Hindlimb muscle (tissue), 1 donor: ENCODE measurements around the gene CYP26B1. TPM values are rescaled to one million over a fixed set of nuclear protein-coding genes. Genes with fewer than 3 reads are reported as not detected.
"Not testable (repeated sequence)": the region's sequence is repeated elsewhere in the genome, so short reads cannot be mapped to it uniquely, and the experiment has no call there.

ENCODE experiments used
- DNase-seq: peaks from one replicate; pipeline ENCODE4 v3.0.0-alpha.2; 2013
- polyA plus RNA-seq: library from polyadenylated mRNA; unstranded; fragments of 120-200 nt; gene quantifications from one replicate; pipeline ENCODE4 v1.2.1, GENCODE V29; 2013; ENCODE audit not compliant: insufficient read length

The CYP26B1 gene
- polyA plus RNA-seq, 1 donor, result 13.1 TPM

- no peak for DNase-seq
Measured at GRCh38 chr2:72106978-72107377, 40.7 kb downstream of the CYP26B1 start.

- no peak for DNase-seq
Measured at GRCh38 chr2:72104821-72105588, 42.7 kb downstream of the CYP26B1 start.

DNA sequence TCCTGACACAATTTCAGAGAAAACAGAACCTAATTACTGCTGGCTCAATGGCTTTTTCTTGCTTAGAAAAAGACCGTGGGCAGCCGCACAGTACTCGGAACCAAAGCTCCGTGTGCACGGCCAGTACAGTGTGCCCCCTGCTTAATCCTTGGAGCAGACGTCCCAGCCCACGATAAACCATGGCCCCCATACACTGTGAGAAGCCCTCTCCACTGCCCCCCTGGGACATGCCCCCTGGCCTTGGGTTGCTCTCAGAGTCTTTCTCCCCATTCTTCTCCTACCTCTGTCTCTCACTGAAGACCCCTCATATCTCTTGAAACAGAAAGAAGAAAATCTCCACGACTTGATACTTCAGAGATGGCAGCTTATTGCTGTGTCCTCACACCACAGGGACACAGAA is 44.0 kb downstream of the CYP26B1 start:
- no peak for DNase-seq

DNA sequence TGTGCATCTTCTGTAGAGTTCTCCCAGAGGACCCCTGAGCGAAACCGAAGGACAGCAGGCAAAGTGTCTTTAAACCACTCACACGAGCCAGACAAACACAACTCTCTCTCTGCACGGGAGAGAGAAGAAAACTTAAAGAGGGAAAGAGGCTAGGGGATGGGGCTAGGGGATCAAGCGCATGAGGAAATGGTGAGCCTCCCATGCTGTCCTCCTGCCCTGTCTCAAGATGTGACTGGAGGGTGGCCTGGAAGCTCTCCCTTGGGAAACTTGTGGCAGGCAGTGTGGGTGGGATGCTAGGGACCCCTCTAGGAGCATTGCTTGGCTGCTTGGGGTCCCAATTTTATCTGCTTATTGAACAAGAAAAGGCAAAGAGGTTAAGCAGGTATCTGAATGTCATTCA is 44.5 kb downstream of the CYP26B1 start:
- DNase-seq, result no peak

DNA sequence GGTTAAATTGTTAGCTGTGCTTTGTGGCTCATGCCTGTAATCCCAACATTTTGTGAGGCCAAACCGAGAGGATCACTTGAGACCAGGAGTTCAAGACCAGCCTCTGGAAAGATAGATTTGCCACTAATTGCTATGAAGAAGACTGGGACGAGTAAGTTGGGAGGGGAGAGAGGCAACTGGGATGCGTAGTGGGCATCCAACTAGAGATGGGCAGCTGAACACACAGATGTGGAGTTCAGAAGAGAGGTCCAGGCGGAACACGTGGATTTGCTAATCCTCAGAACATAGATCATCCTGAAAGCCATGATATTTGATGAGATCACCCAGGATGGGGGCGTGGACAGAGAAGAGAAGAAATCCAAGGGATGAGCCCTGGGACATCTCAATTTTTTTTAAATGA is 48.7 kb downstream of the CYP26B1 start:
- DNase-seq, result no peak

- DNase-seq, result no peak
Measured at GRCh38 chr2:72097276-72097675, 50.4 kb downstream of the CYP26B1 start.

- no peak for DNase-seq
Measured at GRCh38 chr2:72096181-72096580, 51.5 kb downstream of the CYP26B1 start.

DNA sequence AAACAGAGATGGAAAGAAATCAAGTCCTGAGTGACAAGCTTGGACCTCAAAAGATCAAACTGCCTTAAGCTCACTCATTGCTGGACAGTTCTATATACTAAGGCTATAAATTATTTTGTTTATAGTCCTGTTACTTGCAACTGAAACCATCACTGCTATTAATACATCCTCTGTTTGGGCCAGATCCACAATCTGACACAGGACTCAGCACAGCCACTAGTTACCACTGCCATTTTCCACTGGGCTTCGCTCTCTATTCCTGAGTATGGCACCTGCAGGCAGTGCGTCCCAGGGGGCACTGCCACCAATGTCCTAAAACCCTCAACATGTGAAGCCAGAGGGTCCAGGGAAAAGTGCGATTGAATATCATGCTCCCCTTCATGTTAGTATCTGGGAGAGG is 52.3 kb downstream of the CYP26B1 start:
- DNase-seq, result no peak

DNA sequence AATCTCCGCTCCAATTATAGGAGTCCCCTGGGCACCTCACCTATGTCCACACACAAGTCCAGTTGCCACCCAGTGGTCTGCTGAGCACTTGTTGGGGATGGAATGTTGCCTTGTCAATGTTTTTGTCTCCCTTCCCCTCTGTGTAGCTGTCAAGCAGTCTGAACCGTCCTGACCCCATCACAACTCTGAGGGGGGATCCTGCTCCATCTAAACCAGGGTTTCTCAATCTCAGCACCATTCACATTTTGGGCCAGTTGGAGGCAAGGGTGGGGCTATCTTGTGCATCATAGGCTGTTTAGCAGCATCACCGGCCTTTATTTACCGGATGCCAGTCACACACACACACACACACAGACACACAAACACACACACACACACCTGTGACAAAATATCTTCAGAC is 53.0 kb downstream of the CYP26B1 start:
- DNase-seq, result no peak

GRCh38 chr2:72092111-72092510 is 55.6 kb downstream of the CYP26B1 start:
- DNase-seq, result no peak

- no peak for DNase-seq
Measured at GRCh38 chr2:72090781-72091482, 56.7 kb downstream of the CYP26B1 start.

DNA sequence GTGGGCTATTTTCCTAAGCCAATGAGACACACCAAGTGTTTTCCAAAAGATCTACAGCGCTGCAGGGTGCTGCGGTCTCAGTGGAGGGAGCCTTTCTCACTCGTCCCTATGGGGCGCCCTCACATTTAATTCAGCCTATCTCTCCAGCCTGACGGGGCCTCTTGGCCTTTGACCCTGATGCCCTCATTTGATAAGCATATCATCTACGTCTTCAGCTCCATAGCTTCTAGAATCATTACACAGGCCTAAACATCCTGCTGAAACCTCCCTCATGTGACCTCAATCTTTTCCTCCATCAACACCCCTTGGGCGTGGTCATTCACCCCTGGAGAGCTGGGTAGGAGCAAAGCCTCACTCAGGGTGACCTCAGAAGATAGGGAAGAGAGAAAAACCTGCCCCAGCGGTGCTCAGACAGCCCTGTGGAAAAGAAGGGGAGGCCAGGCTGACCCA is 57.4 kb downstream of the CYP26B1 start:
- no peak for DNase-seq

DNA sequence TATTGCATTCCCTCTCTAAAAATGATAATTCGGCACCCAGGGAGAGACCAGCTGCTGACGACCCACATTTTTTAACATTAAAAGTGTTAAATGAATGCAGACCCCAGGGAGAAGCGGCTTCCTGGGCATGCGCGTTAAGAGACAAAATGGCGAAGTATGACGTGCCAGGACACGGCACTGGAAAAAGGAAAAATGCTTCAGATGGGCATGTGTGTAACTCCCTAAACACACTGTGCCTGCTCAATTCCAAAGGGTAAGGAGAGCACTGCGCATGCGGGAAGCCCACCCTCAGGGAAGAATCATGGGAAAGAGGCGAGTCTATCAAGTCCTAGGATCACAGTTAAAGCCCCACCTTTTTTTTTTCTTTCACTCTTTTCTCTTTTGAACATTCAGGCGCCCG is 58.1 kb downstream of the CYP26B1 start:
- DNase-seq, result no peak

DNA sequence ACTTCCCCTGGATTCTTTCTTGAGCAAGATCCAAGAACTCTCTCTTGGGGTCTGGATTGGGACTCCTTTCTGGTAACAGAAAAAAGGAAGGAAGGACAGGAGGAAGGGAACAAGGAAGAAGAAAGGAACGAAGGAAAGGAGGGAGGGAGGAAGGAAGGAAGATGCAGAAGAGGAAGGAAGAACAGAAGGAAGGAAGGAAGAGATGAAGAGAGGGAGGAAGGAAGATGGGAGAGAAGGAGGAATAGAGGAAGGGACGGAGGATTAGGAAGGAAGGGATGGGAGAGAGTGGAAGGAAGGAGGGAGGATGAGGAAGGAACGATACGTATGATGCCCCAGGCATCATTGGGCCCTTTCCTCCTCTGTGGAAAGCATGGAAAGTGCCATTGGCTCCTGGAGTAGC is 58.6 kb downstream of the CYP26B1 start:
- no peak for DNase-seq

- not testable (repeated sequence) for DNase-seq
Measured at GRCh38 chr2:72086871-72087633, 60.6 kb downstream of the CYP26B1 start.

GRCh38 chr2:72085513-72085912 is 62.1 kb downstream of the CYP26B1 start:
- no peak for DNase-seq

- DNase-seq, result no peak
Measured at GRCh38 chr2:72085036-72085435, 62.6 kb downstream of the CYP26B1 start.

DNA sequence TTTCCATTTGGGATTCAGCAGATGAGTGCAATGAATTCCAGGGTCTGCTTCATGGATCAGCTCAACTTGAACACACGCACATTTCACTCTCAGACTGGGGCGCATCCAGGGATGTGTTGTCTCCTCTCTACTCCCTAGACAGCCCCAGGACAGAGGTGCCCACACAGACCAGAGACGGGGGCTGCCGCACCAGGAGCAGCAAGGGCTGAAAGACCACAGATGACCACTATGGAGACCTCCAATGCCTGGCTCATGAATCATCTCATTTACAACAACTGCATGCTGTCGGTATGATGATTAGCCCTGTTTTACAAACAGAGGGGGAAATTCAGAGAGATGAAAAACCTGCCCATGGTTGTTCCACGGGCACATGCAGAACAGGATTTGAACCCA is 63.1 kb downstream of the CYP26B1 start:
- no peak for DNase-seq

DNA sequence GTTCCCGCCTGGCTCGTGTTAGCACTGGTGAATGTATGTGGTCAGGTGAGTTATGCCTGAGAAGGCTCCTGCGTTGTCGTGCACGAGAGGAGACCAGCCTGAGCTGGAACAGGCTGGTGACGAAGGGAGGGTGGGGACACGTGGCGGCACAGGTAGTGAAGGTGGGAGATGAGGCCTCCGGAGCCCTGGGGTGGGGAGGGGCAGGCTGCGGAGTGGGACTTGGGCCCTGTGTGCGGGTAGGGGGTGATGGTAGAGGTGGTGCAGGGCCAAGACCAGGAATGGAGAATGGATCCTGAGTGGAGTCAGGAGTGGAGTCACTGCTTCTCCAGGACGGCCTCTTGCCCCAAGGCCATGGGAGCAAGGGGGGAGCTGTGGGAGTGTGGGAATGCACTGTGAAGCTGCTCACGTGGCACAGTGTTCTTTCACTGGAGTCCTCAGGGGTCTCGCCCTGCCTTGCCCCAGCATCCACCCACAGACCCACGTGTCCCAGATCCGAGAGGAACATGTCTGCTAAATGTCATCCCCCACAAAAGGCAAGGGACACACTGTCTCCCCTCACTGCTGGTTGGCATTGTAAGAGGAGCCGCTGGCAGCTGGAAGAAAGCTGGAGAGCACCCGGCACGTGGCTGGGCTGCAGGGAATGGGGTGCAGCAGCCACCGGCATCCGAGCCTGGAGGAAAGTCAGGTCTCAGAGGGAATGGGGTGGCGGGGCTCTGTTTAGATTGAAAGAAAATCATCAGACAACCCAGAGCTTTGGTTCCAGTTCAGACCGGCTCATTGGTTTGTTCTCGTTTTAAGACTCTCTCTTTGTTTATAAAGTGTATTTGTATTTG is 63.7 kb downstream of the CYP26B1 start:
- DNase-seq, result no peak

- no peak for DNase-seq
Measured at GRCh38 chr2:72082887-72083286, 64.8 kb downstream of the CYP26B1 start.

DNA sequence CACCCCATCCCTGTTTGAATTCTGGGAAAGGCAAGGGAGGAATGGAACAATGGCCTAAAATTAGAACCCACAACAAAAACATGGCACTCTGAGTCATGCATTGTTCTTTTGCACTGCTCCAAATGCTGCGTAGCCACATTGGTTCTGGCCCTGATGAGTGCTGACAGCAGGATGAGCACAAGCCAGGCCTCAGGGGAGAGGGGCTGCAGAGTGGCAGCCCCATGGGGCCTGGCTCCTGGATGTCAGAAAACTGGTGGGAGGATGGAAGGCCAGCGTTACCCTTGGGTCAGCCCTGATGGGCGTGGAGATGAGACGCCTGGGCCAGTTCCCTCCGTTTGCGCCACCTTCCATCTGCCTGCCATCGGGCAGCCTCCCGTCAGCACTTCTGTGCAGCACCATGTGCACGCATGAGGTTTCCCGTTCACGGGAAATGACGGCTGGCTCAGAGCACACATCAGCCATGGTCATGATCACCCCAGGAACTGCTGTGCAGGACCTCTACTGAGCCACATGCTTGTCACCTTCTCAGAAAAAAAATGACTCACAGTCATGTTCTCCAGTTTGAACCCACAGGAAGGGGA is 65.6 kb downstream of the CYP26B1 start:
- no peak for DNase-seq

DNA sequence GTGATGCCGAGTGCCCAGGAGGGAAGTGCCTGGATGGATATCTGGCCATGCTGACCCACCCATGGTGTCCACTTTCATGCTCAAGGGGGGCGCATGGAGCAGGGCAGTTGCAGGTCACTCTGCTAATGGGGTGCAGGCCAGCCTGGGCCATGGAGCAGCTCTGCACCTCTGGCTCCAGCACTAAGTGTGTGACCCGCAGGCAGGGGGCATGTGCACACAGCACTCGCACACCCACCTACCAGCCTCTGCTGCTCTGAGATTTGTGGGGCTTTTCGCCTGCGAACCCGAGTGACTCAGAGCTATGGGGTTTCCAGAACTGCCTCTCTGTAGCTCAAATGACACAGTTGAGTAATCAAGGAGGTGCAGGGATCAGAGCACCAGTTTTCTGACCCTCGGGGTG is 66.2 kb downstream of the CYP26B1 start:
- no peak for DNase-seq
